ENCODE data around the gene PDGFA. TPM values are rescaled to one million over a fixed set of nuclear protein-coding genes. Genes with fewer than 3 reads are reported as not detected.

The PDGFA gene
- total RNA-seq, 1 experiment from 2014 or later = 20.1 TPM

DNA sequence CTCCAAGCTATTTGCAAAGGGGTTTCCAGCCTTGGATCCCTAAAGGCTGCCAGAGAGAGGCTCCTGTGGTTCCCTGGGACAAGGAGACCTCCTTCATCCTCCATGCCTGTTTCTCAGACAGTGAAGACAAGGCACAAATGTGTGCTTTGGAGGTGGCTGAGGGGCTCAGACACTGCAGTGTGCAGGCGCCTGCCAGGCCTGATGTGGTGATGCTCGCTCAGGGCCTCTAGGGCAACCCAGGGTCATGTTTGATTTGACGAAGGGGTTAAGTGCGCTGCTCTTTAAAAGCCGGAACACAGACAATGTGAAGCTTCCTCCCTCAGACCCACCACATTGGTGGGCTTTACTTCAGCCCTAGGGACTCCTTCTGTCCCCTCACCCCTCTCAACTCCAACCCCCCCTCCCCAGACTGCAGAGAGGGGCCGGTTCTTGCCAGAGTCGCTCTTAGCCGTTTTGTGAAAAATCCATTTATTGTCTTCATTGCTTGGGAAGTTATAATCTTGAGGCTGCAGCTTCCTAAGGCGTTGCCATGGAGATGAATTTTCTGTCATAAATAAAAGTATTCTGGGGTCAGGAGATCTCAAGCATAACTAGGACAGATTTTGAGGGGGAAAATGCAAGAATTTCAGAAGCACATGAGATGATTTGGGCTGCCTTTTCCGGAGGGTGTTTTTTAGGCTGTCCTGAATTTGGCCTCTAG lies 35.8 kb downstream of the PDGFA start:
- TF ChIP-seq, protein P1, sequence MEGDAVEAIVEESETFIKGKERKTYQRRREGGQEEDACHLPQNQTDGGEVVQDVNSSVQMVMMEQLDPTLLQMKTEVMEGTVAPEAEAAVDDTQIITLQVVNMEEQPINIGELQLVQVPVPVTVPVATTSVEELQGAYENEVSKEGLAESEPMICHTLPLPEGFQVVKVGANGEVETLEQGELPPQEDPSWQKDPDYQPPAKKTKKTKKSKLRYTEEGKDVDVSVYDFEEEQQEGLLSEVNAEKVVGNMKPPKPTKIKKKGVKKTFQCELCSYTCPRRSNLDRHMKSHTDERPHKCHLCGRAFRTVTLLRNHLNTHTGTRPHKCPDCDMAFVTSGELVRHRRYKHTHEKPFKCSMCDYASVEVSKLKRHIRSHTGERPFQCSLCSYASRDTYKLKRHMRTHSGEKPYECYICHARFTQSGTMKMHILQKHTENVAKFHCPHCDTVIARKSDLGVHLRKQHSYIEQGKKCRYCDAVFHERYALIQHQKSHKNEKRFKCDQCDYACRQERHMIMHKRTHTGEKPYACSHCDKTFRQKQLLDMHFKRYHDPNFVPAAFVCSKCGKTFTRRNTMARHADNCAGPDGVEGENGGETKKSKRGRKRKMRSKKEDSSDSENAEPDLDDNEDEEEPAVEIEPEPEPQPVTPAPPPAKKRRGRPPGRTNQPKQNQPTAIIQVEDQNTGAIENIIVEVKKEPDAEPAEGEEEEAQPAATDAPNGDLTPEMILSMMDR (IDR thresholded peaks at IDR 0.05; ENCODE audit: unreplicated experiment) = no peak
- no peak overlapping the region for H3K27ac Mint-ChIP-seq (ENCODE audit: low read depth, unreplicated experiment)
- BruUV-seq (replicated peaks) = no TSS peak
- intact Hi-C loops (cut with micrococcal nuclease) = no loop called here
- ChIA-PET POLR2A (no interaction called here), CTCF (no interaction called here)
- peaks cover 35% of the 10 kb centered on the region for H3K27me3 Mint-ChIP-seq (ENCODE audit: insufficient read depth, unreplicated experiment)
- no peak for DNase-seq (ENCODE audit: unreplicated experiment)
- H3K4me3 Mint-ChIP-seq (ENCODE audit: unreplicated experiment) = no peak overlapping the region
- peaks cover 16% of the 10 kb centered on the region for H3K9me3 Mint-ChIP-seq (ENCODE audit: unreplicated experiment)
- H3K4me1 Mint-ChIP-seq (ENCODE audit: insufficient read depth, unreplicated experiment) = peaks cover 12% of the 10 kb centered on the region
- H3K36me3 Mint-ChIP-seq (ENCODE audit: insufficient read depth, unreplicated experiment) = no peaks in the 10 kb centered on the region

GRCh38 chr7:482521-483083 lies 37.0 kb downstream of the PDGFA start:
- peaks cover 16% of the 10 kb centered on the region for H3K9me3 Mint-ChIP-seq (ENCODE audit: unreplicated experiment)
- H3K4me3 Mint-ChIP-seq (ENCODE audit: unreplicated experiment) = no peak overlapping the region
- intact Hi-C loops (cut with micrococcal nuclease) = no loop called here
- no peak overlapping the region for H3K27ac Mint-ChIP-seq (ENCODE audit: low read depth, unreplicated experiment)
- TF ChIP-seq, protein P1 (IDR thresholded peaks at IDR 0.05; ENCODE audit: unreplicated experiment) = no peak
- no TSS peak for BruUV-seq (replicated peaks)
- peaks cover 4% of the 10 kb centered on the region for H3K4me1 Mint-ChIP-seq (ENCODE audit: insufficient read depth, unreplicated experiment)
- no peaks in the 10 kb centered on the region for H3K36me3 Mint-ChIP-seq (ENCODE audit: insufficient read depth, unreplicated experiment)
- DNase-seq (ENCODE audit: unreplicated experiment) = no peak
- H3K27me3 Mint-ChIP-seq (ENCODE audit: insufficient read depth, unreplicated experiment) = peaks cover 35% of the 10 kb centered on the region
- ChIA-PET CTCF (no interaction called here), POLR2A (no interaction called here)

DNA sequence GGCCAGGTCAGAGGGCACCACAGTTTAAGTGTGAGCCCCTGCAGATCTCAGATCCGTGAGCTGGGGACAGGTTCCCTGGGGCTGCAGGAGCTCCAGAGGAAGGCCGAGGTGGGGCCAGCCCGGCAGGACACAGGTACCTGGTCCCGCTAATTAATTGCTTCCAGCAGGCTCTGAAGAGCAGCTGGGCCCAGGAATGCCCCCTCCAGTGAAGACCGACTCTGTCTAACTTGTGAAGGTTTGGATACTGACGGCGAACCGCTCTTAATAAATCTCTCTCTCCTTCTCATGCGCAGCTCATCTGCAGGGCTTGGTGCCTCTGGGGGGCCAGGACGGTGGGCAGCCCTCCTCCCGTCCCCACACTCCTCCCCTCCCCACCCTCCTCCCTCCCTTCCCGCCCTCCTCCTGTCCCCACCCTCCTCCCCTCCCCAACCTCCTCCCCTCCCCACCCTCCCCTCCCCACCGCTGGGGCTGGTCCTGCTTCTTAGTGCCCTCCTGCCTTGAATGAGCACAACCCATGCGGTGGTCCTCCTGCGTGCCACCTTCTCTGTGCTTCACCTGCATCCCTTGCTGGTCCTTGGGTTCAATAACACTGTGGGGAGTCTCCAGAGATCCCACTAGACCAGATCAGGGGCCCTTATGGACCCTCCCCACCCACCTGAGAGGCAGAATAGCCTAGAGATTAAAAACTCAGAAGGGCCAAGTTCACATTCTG lies 38.3 kb downstream of the PDGFA start:
- no peak overlapping the region for H3K4me3 Mint-ChIP-seq (ENCODE audit: unreplicated experiment)
- ChIA-PET CTCF (no interaction called here), POLR2A (no interaction called here)
- peaks cover 28% of the 10 kb centered on the region for H3K27me3 Mint-ChIP-seq (ENCODE audit: insufficient read depth, unreplicated experiment)
- TF ChIP-seq, protein P1 (IDR thresholded peaks at IDR 0.05; ENCODE audit: unreplicated experiment) = no peak
- peaks cover 16% of the 10 kb centered on the region for H3K9me3 Mint-ChIP-seq (ENCODE audit: unreplicated experiment)
- BruUV-seq (replicated peaks) = no TSS peak
- H3K27ac Mint-ChIP-seq (ENCODE audit: low read depth, unreplicated experiment) = no peak overlapping the region
- intact Hi-C loops (cut with micrococcal nuclease) = no loop called here
- no peaks in the 10 kb centered on the region for H3K36me3 Mint-ChIP-seq (ENCODE audit: insufficient read depth, unreplicated experiment)
- H3K4me1 Mint-ChIP-seq (ENCODE audit: insufficient read depth, unreplicated experiment) = peaks cover 4% of the 10 kb centered on the region
- no peak for DNase-seq (ENCODE audit: unreplicated experiment)

DNA sequence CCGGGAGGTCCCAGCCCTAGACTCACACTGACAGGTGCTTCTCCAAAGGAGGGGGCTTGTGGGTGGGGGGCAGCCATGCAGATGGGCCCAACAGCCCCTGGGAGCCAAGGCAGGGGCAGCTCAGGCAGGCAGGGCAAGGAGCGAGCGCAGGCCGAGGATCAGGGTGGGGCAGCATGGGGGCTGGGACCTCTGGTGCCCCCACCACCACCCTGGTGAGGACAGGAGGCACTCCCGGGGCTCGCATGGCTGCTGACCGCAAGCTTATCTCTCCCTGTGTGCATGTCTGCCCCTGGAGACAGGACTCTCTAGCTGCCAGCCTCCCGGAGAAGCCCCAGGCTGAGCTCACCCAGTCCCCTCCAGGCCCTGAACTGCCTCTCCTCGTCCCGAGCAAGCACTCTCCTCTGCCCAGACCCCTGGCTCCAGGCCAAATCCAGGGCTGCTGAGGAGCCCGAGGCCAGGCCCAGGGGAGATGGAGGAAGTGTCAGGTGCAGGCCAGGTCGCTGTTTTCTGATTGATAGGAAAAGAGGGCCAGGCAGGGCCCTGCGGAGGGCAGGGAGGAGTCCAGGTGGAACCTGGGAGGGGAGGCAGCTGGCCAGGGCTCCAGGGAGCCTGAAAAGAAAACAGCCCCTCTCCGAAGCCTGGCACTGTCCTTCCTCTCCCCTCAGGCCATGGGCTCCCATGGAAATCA lies 39.0 kb downstream of the PDGFA start:
- POLR2A ChIA-PET = no interaction called here
- H3K27me3 Mint-ChIP-seq (ENCODE audit: insufficient read depth, unreplicated experiment) = peaks cover 21% of the 10 kb centered on the region
- CTCF ChIA-PET = no interaction called here

More for the DNA sequence above, 39.0 kb downstream of the PDGFA start:
- TF ChIP-seq, protein P1 (IDR thresholded peaks at IDR 0.05; ENCODE audit: unreplicated experiment) = no peak
- H3K4me1 Mint-ChIP-seq (ENCODE audit: insufficient read depth, unreplicated experiment) = peaks cover 4% of the 10 kb centered on the region
- H3K9me3 Mint-ChIP-seq (ENCODE audit: unreplicated experiment) = peaks cover 16% of the 10 kb centered on the region
- no peak for DNase-seq (ENCODE audit: unreplicated experiment)
- no peaks in the 10 kb centered on the region for H3K36me3 Mint-ChIP-seq (ENCODE audit: insufficient read depth, unreplicated experiment)
- intact Hi-C loops (cut with micrococcal nuclease) = no loop called here
- no peak overlapping the region for H3K4me3 Mint-ChIP-seq (ENCODE audit: unreplicated experiment)
- no TSS peak for BruUV-seq (replicated peaks)
- H3K27ac Mint-ChIP-seq (ENCODE audit: low read depth, unreplicated experiment) = no peak overlapping the region
